A549 (cell line): Measurements from ENCODE around the gene METTL6.

Experiments used
- CTCF ChIP-seq: fragments of >200 bp; sonication (Bioruptor Twin); formaldehyde crosslinking; IDR thresholded peaks from 3 replicates; pipeline ENCODE4 v1.5.1; 2016
- ESRRA ChIP-seq: fragments of 150-350 bp; IDR thresholded peaks from 2 replicates; pipeline ENCODE4 v1.6.1; 2014; ENCODE audit warnings: mild to moderate bottlenecking, low read length, borderline replicate concordance
- POLR2A ChIP-seq: IDR thresholded peaks from 2 replicates; pipeline ENCODE4 v1.6.1; 2012; ENCODE audit warnings: mild to moderate bottlenecking, low read length

GRCh38 chr3:15475161-15475560, 47.8 kb upstream of the METTL6 start:
- TF ChIP-seq ESRRA (no peak), CTCF (no peak), POLR2A (no peak)
